GM21360 (cell line): ENCODE results near the gene LTBP3.

ENCODE experiments used
- ATAC-seq: cut with Tn5 transposase; IDR thresholded peaks from one replicate; pipeline ENCODE4 v1.9.1; 2021; ENCODE audit warnings: mild to moderate bottlenecking, moderate library complexity; ENCODE audit not compliant: unreplicated experiment

The LTBP3 gene

DNA sequence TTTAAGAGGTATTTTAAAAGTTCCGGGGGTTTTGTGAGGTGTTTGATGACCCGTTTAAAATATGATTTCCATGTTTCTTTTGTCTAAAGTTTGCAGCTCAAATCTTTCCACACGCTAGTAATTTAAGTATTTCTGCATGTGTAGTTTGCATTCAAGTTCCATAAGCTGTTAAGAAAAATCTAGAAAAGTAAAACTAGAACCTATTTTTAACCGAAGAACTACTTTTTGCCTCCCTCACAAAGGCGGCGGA is 59.5 kb downstream of the LTBP3 start:
- ATAC-seq, result no peak

- ATAC-seq, result no peak
Observed at GRCh38 chr11:65498042-65498726, 60.0 kb downstream of the LTBP3 start.

- peak; percentile 54 for ATAC-seq
Observed at GRCh38 chr11:65497141-65498041, 60.8 kb downstream of the LTBP3 start.

DNA sequence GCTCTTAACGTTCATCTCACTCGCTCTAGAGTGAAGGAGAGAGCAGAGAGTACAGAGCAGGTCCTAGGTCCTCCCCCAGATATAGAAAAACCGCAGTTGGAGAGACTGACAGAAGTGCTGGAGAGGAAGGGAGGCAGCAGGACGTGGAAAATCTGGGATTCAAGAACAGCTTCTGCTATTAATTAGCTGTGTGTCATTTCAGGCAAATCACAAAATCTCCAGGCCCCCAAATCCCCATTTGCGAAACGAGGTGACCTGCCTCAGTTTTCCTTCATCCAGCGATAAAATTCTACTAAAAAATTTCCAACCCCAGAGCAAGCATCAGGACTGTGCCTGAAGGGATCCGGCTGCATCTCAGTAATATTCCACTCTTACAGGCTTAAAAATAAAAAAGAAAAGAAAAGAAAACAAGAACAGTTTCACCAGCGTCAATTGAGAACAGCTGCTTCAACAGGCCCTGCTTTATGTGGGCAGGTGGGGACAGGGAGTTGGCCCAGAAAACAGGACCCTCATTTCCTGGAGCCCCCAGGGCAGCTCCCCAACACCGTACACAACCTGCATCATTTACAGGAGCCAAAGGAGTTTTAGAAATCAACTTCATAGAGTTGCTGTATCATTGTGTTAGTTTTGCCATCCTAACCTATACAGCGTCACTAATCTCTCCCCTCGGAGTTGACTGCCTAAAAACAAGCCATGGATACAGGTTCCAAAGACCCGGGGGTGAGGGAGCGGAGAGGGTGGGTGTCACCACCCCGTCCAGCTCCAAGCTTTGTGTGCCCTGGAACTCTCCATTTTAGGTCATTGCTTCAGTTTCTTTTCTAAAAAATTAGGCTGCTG is 61.6 kb downstream of the LTBP3 start:
- ATAC-seq, result peak; percentile 2

- ATAC-seq, result no peak
Observed at GRCh38 chr11:65493367-65494176, 64.6 kb downstream of the LTBP3 start.

- no peak for ATAC-seq
Observed at GRCh38 chr11:65492637-65493366, 65.4 kb downstream of the LTBP3 start.

GRCh38 chr11:65492387-65492636 is 65.8 kb downstream of the LTBP3 start:
- no peak for ATAC-seq

DNA sequence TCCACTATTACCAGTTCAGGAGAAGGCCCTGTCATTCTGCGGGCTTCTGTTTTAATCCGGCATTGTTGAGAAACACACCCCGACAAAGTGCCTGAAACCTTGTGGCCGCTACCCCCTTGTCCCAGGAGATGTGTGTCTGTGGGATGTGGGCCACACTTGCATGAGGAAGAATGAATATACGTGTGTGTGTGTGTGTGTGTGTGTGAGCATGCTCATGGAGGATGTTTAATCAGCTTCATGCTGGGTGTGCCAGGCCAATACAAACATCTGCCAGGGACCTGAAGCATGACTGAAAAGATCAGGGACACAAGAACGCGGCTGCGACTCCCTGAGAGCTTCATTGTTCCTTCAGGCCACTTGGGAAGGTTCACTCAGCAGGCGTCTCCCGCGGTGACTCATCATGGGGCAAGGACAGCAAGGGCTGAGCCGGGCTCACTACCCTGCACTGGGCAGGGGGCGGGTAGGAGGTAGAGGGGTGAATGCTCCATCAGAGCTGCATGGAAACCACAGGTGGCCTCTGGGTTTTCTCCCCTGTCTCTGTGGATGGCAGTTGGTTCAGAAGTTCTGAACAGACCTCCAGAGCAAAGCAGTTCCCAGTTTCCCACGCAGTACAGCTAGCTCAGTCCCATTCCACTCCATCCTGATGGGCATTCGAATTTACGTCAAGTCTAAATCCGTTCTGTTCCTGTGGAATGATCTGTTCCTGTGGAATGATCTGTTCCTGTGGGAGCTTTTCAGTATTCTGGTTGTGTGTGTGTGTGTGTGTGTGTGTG is 66.4 kb downstream of the LTBP3 start:
- ATAC-seq, result no peak

GRCh38 chr11:65491163-65491465 is 67.0 kb downstream of the LTBP3 start:
- no peak for ATAC-seq

DNA sequence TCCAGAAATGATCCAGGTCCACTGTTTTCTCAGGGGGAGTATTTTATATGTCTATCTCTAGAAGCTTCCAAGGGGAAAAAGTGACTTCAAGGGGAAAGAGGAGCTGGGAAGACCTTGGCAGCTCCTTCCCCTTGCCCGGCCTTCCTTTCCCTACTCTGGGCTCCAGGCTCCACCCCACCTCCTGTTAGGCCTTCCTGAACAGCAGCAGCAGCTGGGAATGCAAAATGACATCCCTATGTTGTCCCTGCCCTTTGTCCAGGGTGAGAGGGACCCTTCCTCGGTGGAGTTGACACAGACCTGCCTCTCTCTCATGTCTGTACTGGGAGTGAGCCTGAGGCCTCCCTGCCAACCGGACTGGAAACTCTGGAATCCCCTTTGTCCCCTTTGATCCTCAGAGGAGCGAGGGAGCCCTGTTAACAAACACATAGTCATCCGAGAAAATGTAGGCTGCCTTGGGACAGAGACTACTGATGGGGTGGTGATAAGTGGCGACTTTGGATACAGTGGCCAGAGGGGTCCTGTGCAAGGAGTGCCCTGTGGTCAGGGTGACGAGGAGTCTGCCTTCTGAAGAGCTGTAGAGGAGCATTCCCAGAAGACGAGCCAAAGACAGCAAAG is 68.3 kb downstream of the LTBP3 start:
- ATAC-seq, result no peak

GRCh38 chr11:65489035-65489705 is 69.0 kb downstream of the LTBP3 start:
- ATAC-seq, result no peak
